ENCODE measurements around the gene BANF2.

DNA sequence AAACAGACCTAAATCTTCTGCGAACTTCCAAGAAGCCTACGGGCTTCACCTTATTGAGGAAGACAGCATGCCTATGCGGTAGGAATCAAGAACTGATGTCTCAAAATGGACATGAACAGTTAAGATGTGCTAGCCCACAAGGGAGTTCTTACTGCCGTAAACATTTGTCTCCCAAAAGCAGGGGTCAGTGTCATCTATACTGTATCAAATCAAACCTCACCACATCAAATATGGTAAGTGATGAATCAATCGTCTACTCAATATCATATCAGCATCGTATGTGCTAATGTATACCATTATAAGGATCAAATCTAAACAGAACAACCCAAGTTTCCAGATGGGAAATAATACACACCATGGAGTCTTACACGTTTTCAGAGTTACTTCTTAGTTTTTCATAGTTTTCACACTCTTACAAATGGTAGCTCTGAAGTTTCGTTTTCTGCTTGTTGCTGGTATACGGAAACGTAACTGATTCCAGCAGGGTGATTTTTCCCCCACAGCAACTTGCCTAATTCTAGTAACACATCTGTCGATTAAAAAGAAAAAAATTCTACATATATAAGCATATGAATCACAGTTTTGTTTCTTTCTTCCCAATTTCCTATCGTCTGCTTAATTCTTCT, 30.3 kb upstream of the BANF2 start:
- no peak for TF ChIP-seq MTERF4 (CRISPR knock-in tag; IDR thresholded peaks at IDR 0.05)
- no peak for TF ChIP-seq ELF1 (CRISPR knock-in tag; IDR thresholded peaks at IDR 0.05)

Measured in HepG2 (cell line).